Activated naive CD8-positive, alpha-beta T cell treated with anti-CD3 and anti-CD28 coated beads, Interleukin-2, amount 50 U/mL, for 24 hours (primary cell): Measurements from ENCODE around the gene MORF4L1.
A peak's percentile ranks its signal among the peaks of the same experiment; 100 is the strongest.
"Not testable (repeated sequence)": the region's sequence is repeated elsewhere in the genome, so short reads cannot be mapped to it uniquely, and the experiment has no call there.

Source experiments
- ATAC-seq: fragments of 150-1000 bp; cut with Tn5 transposase; one replicate; pipeline ENCODE4 v1.10.0; 2021
- DNase-seq: peaks from one replicate; pipeline ENCODE4 v3.0.0; 2021
- H3K27ac Mint-ChIP-seq: one replicate; pipeline ENCODE4 v1.8.0; 2021; ENCODE audit warnings: mild to moderate bottlenecking, mixed read lengths
- H3K27me3 Mint-ChIP-seq: one replicate; pipeline ENCODE4 v1.8.0; 2021; ENCODE audit warnings: mixed read lengths
- H3K36me3 Mint-ChIP-seq: one replicate; pipeline ENCODE4 v1.8.0; 2021; ENCODE audit warnings: low read depth, mixed read lengths
- H3K4me1 Mint-ChIP-seq: one replicate; pipeline ENCODE4 v1.8.0; 2021; ENCODE audit warnings: mixed read lengths
- H3K4me3 Mint-ChIP-seq: one replicate; pipeline ENCODE4 v1.8.0; 2021; ENCODE audit warnings: mild to moderate bottlenecking, moderate library complexity, mixed read lengths
- H3K9me3 Mint-ChIP-seq: one replicate; pipeline ENCODE4 v1.8.0; 2021; ENCODE audit warnings: mixed read lengths

Gene MORF4L1

DNA sequence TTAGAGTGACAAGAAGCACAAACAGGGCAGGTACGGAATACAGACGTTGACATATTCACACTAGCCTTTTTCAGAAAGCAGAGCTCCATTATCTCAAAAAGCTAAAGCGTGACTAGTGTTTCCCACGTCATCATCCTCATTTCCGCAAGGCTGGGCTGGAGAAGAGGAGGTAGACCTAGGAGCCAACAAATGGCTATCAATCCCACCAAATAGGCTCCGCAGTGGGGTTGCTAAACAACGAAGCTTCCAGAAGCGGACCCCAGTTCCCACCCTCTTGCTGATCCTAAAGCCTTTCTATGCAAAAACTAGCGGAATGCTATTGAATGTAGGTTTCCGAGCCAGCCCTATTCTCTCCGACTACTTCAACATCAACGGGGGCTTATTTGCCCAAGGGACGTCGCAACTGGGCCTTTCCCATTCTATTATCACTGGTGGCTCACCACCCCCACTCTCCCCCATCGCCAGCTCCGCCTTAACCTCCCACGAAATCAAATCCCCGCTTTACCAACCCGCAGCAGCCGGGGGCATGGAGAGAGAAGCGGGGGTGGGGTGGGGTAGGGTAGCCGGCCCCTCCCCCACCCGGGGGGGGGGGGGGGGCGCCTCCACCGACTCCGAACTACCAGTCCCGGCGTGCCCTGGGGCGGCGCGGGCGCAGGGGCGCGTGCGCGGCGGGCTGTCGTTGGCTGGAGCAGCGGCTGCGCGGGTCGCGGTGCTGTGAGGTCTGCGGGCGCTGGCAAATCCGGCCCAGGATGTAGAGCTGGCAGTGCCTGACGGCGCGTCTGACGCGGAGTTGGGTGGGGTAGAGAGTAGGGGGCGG lies at the start of gene MORF4L1:
Gene MORF4L1 (plus strand): TSS at position 736 of the 817 bp plus-strand sequence. CDS start 128 bp downstream, outside the sequence.
- H3K9me3 Mint-ChIP-seq: no peaks in the 10 kb centered on the region
- H3K4me1 Mint-ChIP-seq: peaks cover 42% of the 10 kb centered on the region
- peaks cover 25% of the 10 kb centered on the region for H3K36me3 Mint-ChIP-seq

DNA sequence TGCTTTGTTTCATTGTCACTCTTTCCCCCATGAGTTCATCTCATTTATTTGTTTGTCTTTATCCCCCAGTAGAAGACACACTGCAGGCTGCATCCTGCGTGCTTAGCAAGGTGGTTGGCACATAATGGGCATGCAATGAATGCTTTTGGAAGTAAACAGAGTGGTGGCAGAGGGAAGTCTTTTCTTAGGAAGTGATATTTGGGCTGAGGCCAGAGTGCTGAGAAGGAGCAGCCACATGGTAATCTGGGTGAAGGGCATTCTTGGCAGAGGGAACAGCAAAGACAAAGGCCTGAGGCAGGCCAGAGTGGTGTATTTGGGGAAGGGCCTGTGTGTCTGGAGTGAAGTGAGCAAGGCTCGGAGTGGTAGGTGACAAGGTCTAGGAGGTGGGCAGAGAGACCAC lies 43.8 kb upstream of the MORF4L1 start:
- no peaks in the 10 kb centered on the region for H3K36me3 Mint-ChIP-seq
- H3K4me3 Mint-ChIP-seq: no peak overlapping the region
- ATAC-seq (no peak), DNase-seq (no peak)
- H3K4me1 Mint-ChIP-seq: peaks cover 7% of the 10 kb centered on the region
- no peak overlapping the region for H3K27ac Mint-ChIP-seq
- H3K9me3 Mint-ChIP-seq: no peaks in the 10 kb centered on the region
- peaks cover 11% of the 10 kb centered on the region for H3K27me3 Mint-ChIP-seq

More for the DNA sequence above, at the start of gene MORF4L1:
- peak within 1 kb of the TSS; percentile 94 for H3K4me3 Mint-ChIP-seq
- peak; percentile 96 for DNase-seq
- peaks cover 3% of the 10 kb centered on the region for H3K27me3 Mint-ChIP-seq
- ATAC-seq: peak; percentile 88
- H3K27ac Mint-ChIP-seq: peak within 1 kb of the TSS; percentile 100

DNA sequence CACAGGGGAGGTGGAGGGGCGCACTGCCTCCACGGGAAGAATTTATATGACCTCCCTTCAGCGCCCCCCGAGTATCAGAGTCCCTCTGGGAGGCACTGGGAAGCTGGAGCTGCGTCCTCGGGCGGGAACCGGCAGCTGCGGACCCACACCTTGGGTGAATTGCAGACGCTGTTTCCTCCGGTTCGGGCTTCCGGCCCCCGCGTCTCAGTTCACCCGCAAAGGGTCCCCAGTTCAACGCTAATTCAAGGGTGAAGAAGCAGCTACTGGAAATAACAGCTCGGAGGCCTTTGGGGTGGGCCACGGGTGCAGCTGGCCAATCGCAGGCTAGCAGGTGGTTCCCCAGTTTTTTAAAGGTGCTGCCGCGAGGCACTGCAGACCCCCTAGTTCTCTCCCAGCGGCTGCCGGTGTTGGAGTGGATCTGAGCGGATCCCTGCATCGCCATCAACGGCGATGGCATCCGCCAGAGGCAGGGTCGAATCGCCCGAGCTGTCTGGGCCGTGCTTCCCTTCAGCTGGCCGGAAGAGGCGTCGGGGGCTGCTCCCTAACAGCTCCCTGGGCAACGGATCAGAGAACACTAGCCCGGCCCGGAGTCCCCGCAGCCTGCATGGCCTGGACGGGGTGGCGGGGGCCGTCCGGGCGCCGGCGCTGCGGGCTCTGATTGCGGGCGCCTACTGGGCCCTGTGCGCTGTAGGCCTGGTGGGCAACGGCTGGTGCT lies 42.0 kb upstream of the MORF4L1 start:
- Mint-ChIP-seq H3K27ac (peak overlapping the region; percentile 35), H3K27me3 (peaks cover 11% of the 10 kb centered on the region), H3K4me3 (peak overlapping the region; percentile 66), H3K4me1 (peaks cover 7% of the 10 kb centered on the region), H3K36me3 (no peaks in the 10 kb centered on the region), H3K9me3 (no peaks in the 10 kb centered on the region)
- ATAC-seq (peak; percentile 56), DNase-seq (peak; percentile 12)

DNA sequence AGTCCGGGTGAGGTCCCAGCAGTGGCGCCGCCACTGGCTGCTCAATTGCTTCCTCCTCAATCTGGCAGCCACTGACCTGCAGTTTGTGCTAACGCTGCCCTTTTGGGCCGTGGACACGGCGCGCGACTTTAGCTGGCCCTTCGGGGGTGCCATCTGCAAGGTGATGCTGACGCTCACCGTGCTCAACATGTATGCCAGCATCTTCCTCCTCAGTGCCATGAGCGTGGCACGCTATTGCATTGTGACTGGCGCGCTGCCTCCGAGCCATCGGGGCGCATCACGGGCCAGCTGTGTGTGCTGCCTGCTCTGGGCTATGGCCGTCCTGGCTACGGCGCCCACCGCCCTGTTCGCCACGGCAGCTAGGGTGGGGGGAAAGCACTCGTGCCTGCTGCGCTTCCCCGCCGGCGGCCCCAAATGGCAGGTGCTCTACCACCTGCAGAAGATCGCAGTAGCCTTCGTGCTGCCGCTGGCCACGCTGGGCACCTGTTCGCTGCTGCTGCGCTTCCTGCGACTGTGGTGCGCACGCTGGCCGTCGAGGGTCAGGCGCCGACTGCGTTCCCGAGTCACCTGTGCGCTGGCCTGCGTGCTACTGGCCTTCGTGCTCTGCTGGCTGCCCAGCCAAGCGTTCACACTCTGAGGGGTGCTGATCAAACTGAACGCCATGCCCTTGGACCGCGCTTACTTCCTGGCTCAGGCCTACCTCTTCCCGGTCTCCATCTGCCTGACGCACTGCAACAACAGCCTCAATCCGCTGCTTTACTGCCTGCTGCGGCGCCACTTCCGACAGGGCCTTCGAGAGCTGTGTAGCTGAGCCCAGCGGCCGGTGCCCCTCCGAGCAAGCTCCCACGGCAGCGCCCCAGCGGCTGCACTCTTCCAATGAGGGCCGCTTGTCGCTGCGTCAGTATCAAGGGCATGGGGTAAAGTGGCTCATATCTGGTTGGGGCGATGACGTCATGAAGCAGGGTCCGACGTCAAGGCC lies 41.2 kb upstream of the MORF4L1 start:
- Mint-ChIP-seq H3K27ac (no peak overlapping the region), H3K9me3 (no peaks in the 10 kb centered on the region), H3K4me1 (peaks cover 7% of the 10 kb centered on the region), H3K4me3 (no peak overlapping the region), H3K36me3 (no peaks in the 10 kb centered on the region), H3K27me3 (peaks cover 11% of the 10 kb centered on the region)
- ATAC-seq (peak; percentile 47), DNase-seq (no peak)

- Mint-ChIP-seq H3K27ac (no peak overlapping the region), H3K4me3 (no peak overlapping the region), H3K4me1 (peaks cover 20% of the 10 kb centered on the region), H3K9me3 (no peaks in the 10 kb centered on the region), H3K36me3 (no peaks in the 10 kb centered on the region), H3K27me3 (peaks cover 10% of the 10 kb centered on the region)
- DNase-seq: no peak
- no peak for ATAC-seq
These were observed 36.4 kb upstream of the MORF4L1 start for GRCh38 chr15:78836333-78836732.

GRCh38 chr15:78837131-78837530 lies 35.6 kb upstream of the MORF4L1 start:
- ATAC-seq: no peak
- DNase-seq: no peak
- H3K4me3 Mint-ChIP-seq: no peak overlapping the region
- peaks cover 5% of the 10 kb centered on the region for H3K27me3 Mint-ChIP-seq
- H3K4me1 Mint-ChIP-seq: peaks cover 28% of the 10 kb centered on the region
- H3K36me3 Mint-ChIP-seq: no peaks in the 10 kb centered on the region
- no peak overlapping the region for H3K27ac Mint-ChIP-seq
- no peaks in the 10 kb centered on the region for H3K9me3 Mint-ChIP-seq

DNA sequence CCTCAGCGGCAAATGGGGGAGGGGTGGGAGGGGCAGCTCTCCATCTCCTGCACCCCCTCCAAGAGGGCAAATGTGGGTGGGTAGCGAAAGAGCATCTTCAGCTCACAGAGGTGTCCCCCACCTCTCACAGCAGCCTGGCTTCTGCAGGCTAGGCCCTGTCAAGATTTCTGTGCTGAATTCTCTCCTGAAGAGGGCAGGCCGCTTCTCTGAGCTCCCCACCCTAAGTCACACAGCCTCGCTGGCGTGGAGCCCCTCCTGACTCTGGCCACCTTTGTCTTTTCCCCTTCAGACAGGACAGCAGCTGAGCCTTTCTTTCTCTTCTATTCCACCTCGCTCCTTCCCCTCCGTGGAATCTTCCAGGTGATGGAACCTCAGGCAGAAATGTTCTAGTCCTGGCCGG lies 35.1 kb upstream of the MORF4L1 start:
- no peaks in the 10 kb centered on the region for H3K9me3 Mint-ChIP-seq
- ATAC-seq (no peak), DNase-seq (no peak)
- peaks cover under 1% of the 10 kb centered on the region for H3K27me3 Mint-ChIP-seq
- no peak overlapping the region for H3K4me3 Mint-ChIP-seq
- no peaks in the 10 kb centered on the region for H3K36me3 Mint-ChIP-seq
- no peak overlapping the region for H3K27ac Mint-ChIP-seq
- peaks cover 32% of the 10 kb centered on the region for H3K4me1 Mint-ChIP-seq

DNA sequence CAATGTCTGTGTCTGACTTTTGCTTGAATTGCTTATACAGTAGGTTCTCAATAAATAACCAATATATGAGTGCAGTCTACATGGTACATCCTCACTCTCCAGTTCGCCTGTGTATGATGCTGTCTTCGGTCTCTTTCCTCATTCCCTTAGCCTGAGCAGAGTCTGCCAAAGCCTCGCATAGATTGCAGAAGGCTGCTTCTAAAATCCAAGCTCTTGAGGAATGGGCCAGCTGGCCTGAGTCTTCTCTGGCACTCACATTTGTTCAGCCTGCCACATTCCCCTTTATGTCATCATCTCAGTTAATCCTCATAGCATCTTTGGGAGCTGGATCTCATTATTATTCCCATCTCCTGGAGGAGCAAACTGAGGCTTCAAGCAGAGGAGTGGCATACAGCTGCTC lies 34.2 kb upstream of the MORF4L1 start:
- Mint-ChIP-seq H3K36me3 (no peaks in the 10 kb centered on the region), H3K27ac (no peak overlapping the region), H3K4me3 (no peak overlapping the region), H3K27me3 (no peaks in the 10 kb centered on the region), H3K9me3 (no peaks in the 10 kb centered on the region), H3K4me1 (peaks cover 37% of the 10 kb centered on the region)
- ATAC-seq (no peak), DNase-seq (no peak)

GRCh38 chr15:78839151-78839550 lies 33.5 kb upstream of the MORF4L1 start:
- H3K36me3 Mint-ChIP-seq, H3K27me3 Mint-ChIP-seq, ATAC-seq, H3K9me3 Mint-ChIP-seq, DNase-seq, H3K4me3 Mint-ChIP-seq: not testable (repeated sequence)
- Mint-ChIP-seq H3K27ac (peak overlapping the region; percentile 71), H3K4me1 (peaks cover 37% of the 10 kb centered on the region)

DNA sequence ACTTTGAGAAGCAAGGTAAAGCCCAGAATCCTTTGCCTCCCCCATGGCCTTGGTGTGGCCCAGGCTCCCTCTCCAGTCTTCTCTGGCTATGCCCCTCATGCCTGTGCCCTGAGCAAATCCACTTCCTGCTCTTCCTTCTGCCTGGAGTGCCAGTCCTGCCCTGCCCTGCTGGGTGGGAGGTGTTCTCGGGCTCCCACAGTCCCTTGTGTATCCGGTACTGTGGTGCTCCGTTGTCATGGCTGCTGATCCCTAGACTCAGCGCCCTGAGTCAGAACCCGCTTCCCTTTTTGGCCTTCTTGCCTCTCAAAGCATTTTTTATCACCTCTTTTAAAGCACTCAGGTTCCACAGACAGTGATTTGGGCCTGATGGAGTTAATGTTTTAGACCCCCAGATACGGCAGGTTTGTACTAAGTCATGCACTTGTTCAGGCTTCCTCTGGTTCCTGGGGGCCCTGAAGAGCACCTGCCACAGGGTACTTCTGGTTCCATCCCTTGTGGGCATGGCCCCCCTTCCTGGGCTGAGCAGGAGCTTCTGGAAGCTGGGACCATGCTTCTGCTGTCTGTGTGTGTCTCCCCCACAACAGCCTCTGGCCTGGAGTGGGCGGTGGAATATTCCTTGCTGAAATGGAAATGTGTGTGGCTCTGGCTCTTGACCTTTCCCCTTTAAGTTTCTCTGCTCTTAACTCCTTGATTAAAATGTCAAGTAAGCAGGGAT lies 31.9 kb upstream of the MORF4L1 start:
- Mint-ChIP-seq H3K27ac (peak overlapping the region; percentile 90), H3K36me3 (no peaks in the 10 kb centered on the region)

DNA sequence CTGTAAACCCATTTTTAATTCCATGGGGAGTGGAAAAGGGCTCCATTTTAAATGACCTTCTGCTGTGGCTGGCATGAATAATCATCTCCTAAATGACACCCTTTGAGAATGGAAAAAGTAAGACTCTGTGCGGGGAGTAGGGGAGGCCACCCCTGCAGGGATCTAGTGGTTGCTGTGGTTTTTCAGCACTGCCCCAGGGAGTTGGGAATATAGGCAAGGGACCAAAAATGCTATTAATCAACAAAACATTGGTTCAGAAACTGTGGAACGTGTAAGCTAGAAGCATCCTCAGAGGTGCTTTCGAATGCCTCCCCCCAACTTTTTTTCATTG lies 31.3 kb upstream of the MORF4L1 start:
- ATAC-seq (peak; percentile 82), DNase-seq (no peak)
- H3K36me3 Mint-ChIP-seq: no peaks in the 10 kb centered on the region
- H3K4me3 Mint-ChIP-seq: peak overlapping the region; percentile 27
- no peaks in the 10 kb centered on the region for H3K9me3 Mint-ChIP-seq
- H3K27ac Mint-ChIP-seq: peak overlapping the region; percentile 90
- peaks cover 37% of the 10 kb centered on the region for H3K4me1 Mint-ChIP-seq
- H3K27me3 Mint-ChIP-seq: no peaks in the 10 kb centered on the region

More for the DNA sequence above, 31.9 kb upstream of the MORF4L1 start:
- peak; percentile 22 for ATAC-seq
- peak overlapping the region; percentile 27 for H3K4me3 Mint-ChIP-seq
- H3K9me3 Mint-ChIP-seq: no peaks in the 10 kb centered on the region
- DNase-seq: peak; percentile 36
- no peaks in the 10 kb centered on the region for H3K27me3 Mint-ChIP-seq
- peaks cover 37% of the 10 kb centered on the region for H3K4me1 Mint-ChIP-seq

DNA sequence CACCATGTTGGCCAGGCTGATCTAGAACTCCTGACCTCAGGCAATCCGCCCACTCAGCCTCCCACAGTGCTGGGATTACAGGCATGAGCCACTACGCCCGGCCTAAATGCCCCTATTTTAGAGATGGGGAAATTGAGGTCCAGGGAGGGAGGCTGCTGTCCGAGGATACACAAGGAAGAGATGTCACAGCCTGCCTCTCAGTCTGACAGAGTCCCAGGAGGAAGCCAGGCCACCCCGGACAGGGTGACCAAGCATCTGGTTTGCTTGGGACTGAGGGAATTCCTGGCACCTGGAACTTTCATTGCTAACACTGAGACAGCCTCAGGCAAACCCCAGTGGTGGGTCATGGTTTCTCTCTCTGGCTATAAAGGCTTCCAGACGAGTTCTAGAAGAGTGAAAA lies 30.8 kb upstream of the MORF4L1 start:
- Mint-ChIP-seq H3K9me3 (no peaks in the 10 kb centered on the region), H3K4me3 (peak overlapping the region; percentile 27)

GRCh38 chr15:78842519-78842918 lies 30.2 kb upstream of the MORF4L1 start:
- Mint-ChIP-seq H3K27me3 (no peaks in the 10 kb centered on the region), H3K4me1 (peaks cover 37% of the 10 kb centered on the region), H3K9me3 (no peaks in the 10 kb centered on the region), H3K36me3 (no peaks in the 10 kb centered on the region), H3K27ac (peak overlapping the region; percentile 90), H3K4me3 (no peak overlapping the region)
- no peak for ATAC-seq
- DNase-seq: no peak

More for the DNA sequence above, 30.8 kb upstream of the MORF4L1 start:
- DNase-seq (no peak), ATAC-seq (no peak)
- H3K36me3 Mint-ChIP-seq: no peaks in the 10 kb centered on the region
- no peaks in the 10 kb centered on the region for H3K27me3 Mint-ChIP-seq
- peaks cover 37% of the 10 kb centered on the region for H3K4me1 Mint-ChIP-seq
- H3K27ac Mint-ChIP-seq: peak overlapping the region; percentile 90

- H3K9me3 Mint-ChIP-seq, DNase-seq, H3K27ac Mint-ChIP-seq, H3K36me3 Mint-ChIP-seq, H3K4me3 Mint-ChIP-seq, ATAC-seq, H3K27me3 Mint-ChIP-seq: not testable (repeated sequence)
- peaks cover 12% of the 10 kb centered on the region for H3K4me1 Mint-ChIP-seq
These were observed 25.8 kb upstream of the MORF4L1 start for GRCh38 chr15:78846906-78847305.
